ENCODE data around the gene SPECC1L.
"Not testable (repeated sequence)": the region's sequence is repeated elsewhere in the genome, so short reads cannot be mapped to it uniquely, and the experiment has no call there.

DNA sequence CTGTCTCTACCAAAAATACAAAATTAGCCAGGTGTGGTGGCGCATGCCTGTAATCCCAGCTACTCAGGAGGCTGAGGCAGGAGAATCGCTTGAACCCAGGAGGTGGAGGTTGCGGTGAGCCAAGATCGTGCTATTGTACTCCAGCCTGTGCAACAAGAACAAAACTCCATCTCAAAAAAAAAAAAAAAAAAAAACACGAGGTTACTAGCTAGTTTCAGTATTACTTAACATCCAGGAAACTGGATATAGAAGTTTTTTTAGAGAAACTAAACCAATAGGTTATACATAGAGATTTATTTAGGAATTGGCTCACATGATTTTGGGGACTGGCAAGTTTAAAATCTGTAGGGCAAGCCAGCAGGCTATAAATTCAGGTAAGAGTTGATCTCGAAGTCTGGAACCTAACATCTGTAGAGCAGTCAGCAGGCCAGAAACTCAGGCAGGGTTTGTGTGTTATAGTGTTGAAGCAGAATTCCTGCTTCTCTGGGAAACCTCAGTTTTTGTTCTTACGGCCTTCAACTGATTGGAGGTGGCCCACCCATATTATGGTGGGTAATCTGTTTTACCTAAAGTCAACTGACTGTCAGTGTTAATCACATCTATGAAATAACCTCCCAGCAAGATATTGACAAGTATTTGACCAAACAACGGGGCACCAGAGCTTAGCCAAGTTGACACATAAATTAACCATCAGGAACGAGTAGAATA, 29.5 kb upstream of the SPECC1L start:
- not testable (repeated sequence) for TF ChIP-seq EZH2 (IDR thresholded peaks at IDR 0.05; ENCODE audit: borderline replicate concordance, low read depth, low read length, severe bottlenecking)
- TF ChIP-seq, protein P1, sequence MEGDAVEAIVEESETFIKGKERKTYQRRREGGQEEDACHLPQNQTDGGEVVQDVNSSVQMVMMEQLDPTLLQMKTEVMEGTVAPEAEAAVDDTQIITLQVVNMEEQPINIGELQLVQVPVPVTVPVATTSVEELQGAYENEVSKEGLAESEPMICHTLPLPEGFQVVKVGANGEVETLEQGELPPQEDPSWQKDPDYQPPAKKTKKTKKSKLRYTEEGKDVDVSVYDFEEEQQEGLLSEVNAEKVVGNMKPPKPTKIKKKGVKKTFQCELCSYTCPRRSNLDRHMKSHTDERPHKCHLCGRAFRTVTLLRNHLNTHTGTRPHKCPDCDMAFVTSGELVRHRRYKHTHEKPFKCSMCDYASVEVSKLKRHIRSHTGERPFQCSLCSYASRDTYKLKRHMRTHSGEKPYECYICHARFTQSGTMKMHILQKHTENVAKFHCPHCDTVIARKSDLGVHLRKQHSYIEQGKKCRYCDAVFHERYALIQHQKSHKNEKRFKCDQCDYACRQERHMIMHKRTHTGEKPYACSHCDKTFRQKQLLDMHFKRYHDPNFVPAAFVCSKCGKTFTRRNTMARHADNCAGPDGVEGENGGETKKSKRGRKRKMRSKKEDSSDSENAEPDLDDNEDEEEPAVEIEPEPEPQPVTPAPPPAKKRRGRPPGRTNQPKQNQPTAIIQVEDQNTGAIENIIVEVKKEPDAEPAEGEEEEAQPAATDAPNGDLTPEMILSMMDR (IDR thresholded peaks at IDR 0.05; ENCODE audit: borderline replicate concordance, extremely low read depth, low read length, poor library complexity, severe bottlenecking) = not testable (repeated sequence)
